ENCODE results near the gene ATP6V1G3. TPM values are rescaled to one million over a fixed set of nuclear protein-coding genes. Genes with fewer than 3 reads are reported as not detected.
"Not testable (repeated sequence)": the region's sequence is repeated elsewhere in the genome, so short reads cannot be mapped to it uniquely, and the experiment has no call there.

The ATP6V1G3 gene
- total RNA-seq, 2 donors from 2014 or later: 0.56 TPM; not detected in 1

DNA sequence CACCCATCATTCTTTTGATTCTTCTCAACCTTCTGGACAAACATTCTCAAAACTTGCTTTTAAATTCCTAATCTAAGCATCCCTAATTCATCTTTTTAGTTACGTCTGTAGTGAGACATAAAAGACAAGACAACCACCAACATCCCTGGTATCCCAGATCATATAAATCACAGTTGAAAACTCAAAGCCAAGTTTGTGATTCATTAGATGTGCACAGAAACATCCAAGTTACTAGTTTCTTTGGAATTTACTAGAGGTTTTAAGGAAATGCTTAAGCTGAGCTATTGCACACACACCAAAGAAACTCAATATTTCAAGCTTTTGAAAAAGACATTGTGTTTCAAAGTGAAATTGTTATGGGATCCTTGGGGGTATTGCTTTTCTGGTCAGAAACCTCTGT, 47.6 kb downstream of the ATP6V1G3 start:
- H3K36me3 Mint-ChIP-seq: no peaks in the 10 kb centered on the region
- no peaks in the 10 kb centered on the region for H3K9me3 Mint-ChIP-seq
- no peak overlapping the region for H3K27ac Mint-ChIP-seq
- ATAC-seq (no peak), DNase-seq (ENCODE audit: low spot score in 2 of 2) (no peak)

DNA sequence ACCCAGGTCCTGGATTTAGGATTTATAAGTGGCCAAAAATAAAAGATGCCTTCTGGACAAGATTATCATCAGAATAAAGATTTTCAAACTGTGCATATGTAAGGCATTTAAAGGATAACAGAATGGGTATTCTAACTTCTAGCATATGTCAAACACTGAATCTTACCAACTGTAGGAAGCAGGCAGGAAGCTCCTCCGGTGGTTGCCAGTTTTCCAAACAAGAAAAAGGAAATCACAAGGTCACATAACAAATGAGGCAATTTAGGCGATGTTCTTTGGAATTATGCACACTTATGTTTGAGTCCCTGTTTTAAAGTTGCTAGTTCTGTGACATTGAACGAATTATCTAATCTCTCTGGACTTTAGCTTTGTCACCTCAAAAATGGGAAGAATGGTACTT, 48.9 kb downstream of the ATP6V1G3 start:
- Mint-ChIP-seq H3K9me3 (no peaks in the 10 kb centered on the region), H3K27ac (no peak overlapping the region), H3K36me3 (no peaks in the 10 kb centered on the region)
- DNase-seq (ENCODE audit: low spot score in 2 of 2) (no peak), ATAC-seq (no peak)

DNA sequence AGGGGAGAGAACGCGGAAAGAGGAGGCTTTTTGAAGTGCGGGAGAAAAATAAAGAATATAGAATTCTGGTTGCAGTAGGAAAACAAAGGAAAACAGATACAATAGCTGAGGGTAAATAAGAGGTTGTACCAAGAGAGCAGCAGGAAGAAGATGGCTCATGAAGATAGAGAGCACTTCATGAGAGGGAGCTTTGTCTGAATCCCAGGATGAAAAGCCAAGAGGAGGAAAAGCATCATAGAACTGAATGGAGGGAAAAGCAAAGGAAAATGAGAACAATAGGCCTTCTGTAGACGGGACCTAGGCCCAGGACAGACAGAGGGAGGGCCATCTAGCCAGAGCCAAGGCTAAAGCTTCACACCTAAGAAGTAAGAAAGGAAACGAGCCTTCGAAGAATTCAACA, 49.5 kb downstream of the ATP6V1G3 start:
- no peaks in the 10 kb centered on the region for H3K36me3 Mint-ChIP-seq

DNA sequence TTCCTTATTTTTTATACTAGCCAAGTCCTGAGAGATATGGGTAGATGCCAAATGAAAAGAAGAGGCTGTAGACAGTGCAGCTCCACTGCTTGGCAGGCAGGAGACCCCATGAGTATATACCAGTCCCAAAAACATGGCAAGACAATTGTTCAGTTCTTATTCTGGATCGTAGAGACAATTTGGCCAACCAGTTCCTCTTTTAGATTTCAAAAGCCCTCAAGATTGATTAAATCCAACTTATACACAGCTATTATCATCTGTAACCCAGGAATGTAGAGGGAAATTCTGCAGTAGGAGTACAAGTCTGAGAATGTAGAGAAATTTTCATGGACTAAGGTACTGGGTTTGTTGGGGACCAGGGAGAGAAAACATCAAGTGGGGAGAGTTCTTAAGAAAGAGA, 50.3 kb downstream of the ATP6V1G3 start:
- H3K36me3 Mint-ChIP-seq: no peaks in the 10 kb centered on the region
- H3K9me3 Mint-ChIP-seq: peaks cover 0 to 4% of the 10 kb centered on the region in 2 donors
- no peak for ATAC-seq
- DNase-seq (ENCODE audit: low spot score in 2 of 2): no peak
- no peak overlapping the region for H3K27ac Mint-ChIP-seq

More for the DNA sequence above, 49.5 kb downstream of the ATP6V1G3 start:
- H3K9me3 Mint-ChIP-seq: peaks cover 0 to under 1% of the 10 kb centered on the region in 2 donors
- H3K27ac Mint-ChIP-seq: no peak overlapping the region
- DNase-seq (ENCODE audit: low spot score in 2 of 2) (no peak), ATAC-seq (no peak)

DNA sequence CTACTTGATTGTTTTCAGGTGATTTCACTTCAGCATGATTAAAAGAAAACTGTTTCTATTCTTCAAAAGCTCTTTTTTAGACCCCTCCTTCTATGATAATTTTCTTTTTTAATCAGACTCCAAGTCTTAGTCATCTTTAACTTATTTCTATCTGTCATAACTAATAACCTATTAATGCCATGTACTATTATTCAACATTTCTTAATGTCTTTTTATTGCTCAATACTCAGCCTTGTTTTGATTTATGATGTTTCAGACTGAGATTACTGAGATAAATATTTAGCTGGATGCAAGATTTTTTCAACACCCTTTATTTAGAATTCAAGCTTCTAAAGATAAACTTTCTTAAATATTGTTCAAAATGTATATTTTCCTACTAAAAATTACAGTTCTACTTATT, 53.6 kb downstream of the ATP6V1G3 start:
- ATAC-seq (no peak), DNase-seq (ENCODE audit: low spot score in 2 of 2) (no peak)
- Mint-ChIP-seq H3K27ac (no peak overlapping the region), H3K36me3 (no peaks in the 10 kb centered on the region), H3K9me3 (peaks cover 0 to 9% of the 10 kb centered on the region in 2 donors)

DNA sequence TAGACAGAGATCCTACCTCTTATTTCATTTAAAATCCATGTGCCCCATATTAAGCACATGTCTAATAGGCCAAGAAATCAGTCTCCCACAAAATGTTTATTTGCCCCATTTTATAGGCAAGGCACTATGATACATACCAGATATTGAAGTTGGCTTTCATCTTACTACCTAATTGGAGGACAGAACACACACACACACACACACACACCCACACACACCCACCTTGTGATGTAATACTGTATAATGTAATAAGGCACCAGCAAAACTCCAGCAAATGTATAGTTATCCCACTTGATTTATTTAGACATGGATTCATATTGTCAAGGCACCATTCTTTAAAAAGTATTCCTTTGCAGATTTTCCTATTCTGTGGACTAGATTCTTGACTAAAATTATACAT, 56.8 kb downstream of the ATP6V1G3 start:
- no peak overlapping the region for H3K27ac Mint-ChIP-seq
- peaks cover 0 to 9% of the 10 kb centered on the region in 2 donors for H3K9me3 Mint-ChIP-seq
- DNase-seq (ENCODE audit: low spot score in 2 of 2) (no peak), ATAC-seq (no peak)
- no peaks in the 10 kb centered on the region for H3K36me3 Mint-ChIP-seq

DNA sequence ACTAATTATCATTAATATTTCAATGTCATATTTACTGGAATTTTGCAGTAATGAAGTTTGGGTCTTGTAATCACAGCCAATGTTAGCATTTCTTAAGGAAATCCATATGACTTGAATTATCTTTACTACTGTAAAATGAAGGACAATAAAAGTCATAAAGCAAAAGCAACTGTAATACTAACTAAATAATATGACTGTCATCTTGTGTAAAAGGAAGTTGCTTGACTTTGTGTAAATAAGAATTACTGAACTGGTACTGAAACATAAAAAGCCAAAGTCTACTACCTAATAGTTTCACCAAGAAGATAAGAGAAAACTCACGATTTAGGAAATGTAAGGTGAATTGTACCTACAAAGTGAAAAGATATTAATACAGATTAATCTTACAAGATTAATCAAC, 57.5 kb downstream of the ATP6V1G3 start:
- Mint-ChIP-seq H3K9me3 (peaks cover 0 to 12% of the 10 kb centered on the region in 2 donors), H3K36me3 (no peaks in the 10 kb centered on the region), H3K27ac (no peak overlapping the region)
- DNase-seq (ENCODE audit: low spot score in 2 of 2): no peak
- no peak for ATAC-seq

DNA sequence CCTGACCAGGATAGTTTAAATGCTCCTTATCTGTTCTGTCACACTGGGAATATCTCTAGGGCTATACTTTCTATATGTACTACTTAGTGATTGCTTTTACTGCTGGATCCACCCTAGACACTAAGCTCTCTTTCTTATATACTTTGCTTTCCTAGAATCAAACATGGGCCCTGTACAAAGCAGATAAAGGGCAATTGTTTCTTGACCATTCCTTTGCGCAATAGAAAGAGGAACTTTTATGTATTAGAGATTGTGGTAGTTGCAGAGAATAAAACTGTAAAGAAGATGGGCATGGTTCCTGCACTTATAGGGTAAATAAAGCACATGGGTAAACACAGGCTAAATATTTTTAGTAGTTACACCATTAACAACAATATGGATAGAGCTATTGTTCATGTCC, 58.8 kb downstream of the ATP6V1G3 start:
- ATAC-seq (no peak), DNase-seq (ENCODE audit: low spot score in 2 of 2) (no peak)
- Mint-ChIP-seq H3K9me3 (peaks cover 0 to 16% of the 10 kb centered on the region in 2 donors), H3K27ac (no peak overlapping the region), H3K36me3 (peaks cover 2% of the 10 kb centered on the region in 2 donors)

DNA sequence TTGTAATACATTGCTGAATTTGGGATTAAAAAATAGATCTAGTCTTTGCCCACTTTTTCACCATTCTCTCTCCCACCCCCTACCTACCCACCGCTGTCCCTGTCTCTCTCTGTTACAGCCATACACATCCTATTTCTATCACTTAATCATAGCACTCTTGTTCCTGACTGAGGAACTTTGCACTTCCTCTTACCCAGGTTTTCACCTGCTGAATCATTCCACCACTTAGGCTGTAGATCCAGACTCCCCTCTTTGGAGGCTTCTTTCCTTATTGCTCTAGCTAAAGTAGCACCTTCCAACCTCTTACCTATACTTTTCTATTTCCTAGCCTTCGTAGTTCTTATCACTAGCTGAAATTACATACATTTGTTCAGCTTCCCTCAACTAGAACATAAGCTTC, 59.6 kb downstream of the ATP6V1G3 start:
- H3K36me3 Mint-ChIP-seq: peaks cover 6 to 9% of the 10 kb centered on the region in 2 donors
- no peak for DNase-seq (ENCODE audit: low spot score in 2 of 2)

DNA sequence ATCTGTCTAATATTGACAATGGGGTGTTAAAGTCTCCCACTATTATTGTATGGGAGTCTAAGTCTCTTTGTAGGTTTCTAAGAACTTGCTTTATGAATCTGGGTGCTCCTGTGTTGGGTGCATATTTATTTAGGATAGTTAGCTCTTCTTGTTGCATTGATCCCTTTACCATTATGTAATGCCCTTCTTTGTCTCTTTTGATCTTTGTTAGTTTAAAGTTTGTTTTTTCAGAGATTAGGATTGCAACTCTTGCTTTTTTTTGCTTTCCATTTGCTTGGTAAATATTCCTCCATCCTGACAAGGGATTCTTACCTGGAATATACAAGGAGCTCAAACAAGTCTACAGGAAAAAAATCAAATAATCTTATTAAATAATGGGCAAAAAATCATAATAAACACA, 63.1 kb downstream of the ATP6V1G3 start:
- not testable (repeated sequence) for ATAC-seq; DNase-seq (ENCODE audit: low spot score in 2 of 2); H3K27ac Mint-ChIP-seq
- Mint-ChIP-seq H3K36me3 (peaks cover 6 to 19% of the 10 kb centered on the region in 2 donors), H3K9me3 (peaks cover 5 to 28% of the 10 kb centered on the region in 2 donors)

More for the DNA sequence above, 59.6 kb downstream of the ATP6V1G3 start:
- Mint-ChIP-seq H3K9me3 (peaks cover under 1 to 19% of the 10 kb centered on the region in 2 donors), H3K27ac (no peak overlapping the region)
- no peak for ATAC-seq

Other genes starting within 250 kb of the ATP6V1G3 start
- 100 to 1,000 TPM; 433 to 644 TPM for gene PTPRC, start 98.4 kb upstream of the ATP6V1G3 start, total RNA-seq

Measured in activated naive CD4-positive, alpha-beta T cell treated with anti-CD3 and anti-CD28 coated beads, Interleukin-2, amount 50 U/mL, for 72 hours (primary cell).